ENCODE measurements around the gene MRC2.

Gene MRC2

GRCh38 chr17:62665599-62665998 lies 38.1 kb downstream of the MRC2 start:
- no peak for DNase-seq

- no peak for DNase-seq
These were observed 38.8 kb downstream of the MRC2 start for GRCh38 chr17:62666061-62666800.

GRCh38 chr17:62666801-62667591 lies 39.5 kb downstream of the MRC2 start:
- DNase-seq, result no peak

DNA sequence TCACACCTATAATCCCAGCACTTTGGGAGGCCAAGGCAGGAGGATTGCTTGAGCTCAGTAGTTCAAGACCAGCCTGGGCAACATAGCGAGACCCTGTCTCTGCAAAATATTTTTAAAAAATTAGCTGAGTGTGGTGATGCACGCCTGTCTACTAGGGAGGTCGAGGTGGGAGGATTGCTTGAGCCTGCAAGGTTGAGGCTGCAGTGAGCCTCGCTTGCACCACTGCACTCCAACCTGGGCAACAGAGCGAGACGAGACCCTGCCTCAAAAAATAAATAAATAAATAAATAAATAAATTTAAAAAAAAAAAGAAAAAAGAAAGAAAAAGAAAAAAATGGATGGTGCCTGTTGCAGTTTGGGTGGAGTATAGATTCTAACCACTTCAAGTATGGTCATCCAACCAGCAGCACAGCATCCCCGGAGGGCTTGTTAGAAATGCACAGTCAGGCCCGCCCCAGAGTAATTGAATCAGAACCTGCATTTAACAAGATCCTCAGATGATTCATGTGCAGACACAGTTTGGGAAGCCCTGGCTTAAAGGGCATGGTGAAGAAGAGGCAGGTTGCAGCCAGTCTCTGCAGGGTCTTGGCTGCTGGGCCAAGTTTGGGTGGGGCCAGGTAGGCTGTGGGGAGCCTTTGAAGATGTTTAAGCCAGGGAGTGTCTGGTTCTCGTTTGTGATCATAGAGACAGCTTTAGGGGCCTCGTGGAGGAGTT lies 40.8 kb downstream of the MRC2 start:
- no peak for DNase-seq

GRCh38 chr17:62670202-62670821 lies 42.8 kb downstream of the MRC2 start:
- DNase-seq, result no peak

- DNase-seq, result no peak
These were observed 44.1 kb downstream of the MRC2 start for GRCh38 chr17:62671553-62671952.

DNA sequence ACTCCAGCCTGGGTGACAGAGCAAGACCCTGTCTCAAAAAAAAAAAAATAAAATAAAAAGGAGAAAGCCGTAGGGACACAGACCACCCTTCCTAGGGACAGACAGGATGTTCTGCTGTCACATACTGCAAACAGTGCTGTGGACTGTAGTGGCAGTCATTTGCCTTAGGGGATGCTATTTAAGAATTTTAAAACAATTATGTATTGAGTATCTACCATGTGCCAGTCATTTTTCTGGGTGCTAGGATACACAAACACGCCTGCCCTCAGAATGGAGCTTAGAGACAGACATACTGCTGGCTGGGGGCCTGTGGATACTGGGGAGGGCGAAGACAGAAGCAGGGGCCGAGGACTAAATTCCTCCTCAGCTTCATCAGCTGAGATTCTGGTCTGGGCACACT lies 45.5 kb downstream of the MRC2 start:
- no peak for DNase-seq

DNA sequence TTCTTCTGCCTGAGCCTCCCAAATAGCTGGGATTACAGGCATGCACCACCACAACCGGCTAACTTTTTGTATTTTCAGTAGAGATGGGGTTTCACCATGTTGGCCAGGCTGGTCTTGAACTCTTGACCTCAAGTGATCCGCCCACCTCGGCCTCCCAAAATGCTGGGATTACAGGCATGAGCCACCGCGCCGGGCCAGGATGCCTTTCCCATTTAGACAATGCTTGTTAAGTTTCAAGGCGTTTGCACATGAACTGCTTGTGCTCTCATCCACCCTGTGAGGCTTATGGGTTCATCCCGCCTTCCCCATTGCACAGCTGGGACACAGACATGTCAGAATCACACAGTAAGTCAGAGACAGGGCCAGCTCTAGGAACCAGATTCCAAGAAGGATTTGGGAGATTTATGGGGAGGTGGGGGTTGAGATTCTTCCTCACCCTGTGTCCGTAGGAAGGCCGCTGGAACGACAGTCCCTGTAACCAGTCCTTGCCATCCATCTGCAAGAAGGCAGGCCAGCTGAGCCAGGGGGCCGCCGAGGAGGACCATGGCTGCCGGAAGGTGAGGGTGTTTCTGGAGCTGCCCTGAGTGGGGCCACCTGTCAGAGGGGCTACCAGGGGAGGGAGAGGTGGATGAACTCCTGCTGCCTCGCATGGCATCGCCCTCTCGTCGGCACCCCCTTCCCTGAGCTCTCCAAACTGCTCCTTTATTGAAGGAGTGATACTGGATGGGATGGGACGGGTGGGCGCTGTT lies 46.3 kb downstream of the MRC2 start:
- DNase-seq, result no peak

DNA sequence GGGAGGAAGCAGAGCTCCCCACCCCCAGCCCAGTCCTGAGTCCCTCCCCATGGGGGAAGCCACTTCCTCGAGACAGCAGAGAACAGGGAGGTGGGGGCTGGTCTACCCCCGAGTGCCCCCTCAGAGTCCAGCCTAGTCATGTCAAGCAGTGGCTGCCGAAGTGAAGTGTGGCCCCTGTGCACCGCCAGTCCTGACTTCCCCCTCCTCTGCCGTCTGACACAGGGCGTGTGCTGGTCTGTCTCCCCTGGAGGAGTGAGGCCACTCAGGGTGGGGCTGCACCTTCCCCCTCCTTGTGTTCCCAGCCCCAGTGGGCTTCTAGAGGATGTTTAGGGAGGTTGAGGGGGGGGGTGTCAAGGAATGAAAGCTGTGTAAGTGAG lies 46.9 kb downstream of the MRC2 start:
- no peak for DNase-seq

DNA sequence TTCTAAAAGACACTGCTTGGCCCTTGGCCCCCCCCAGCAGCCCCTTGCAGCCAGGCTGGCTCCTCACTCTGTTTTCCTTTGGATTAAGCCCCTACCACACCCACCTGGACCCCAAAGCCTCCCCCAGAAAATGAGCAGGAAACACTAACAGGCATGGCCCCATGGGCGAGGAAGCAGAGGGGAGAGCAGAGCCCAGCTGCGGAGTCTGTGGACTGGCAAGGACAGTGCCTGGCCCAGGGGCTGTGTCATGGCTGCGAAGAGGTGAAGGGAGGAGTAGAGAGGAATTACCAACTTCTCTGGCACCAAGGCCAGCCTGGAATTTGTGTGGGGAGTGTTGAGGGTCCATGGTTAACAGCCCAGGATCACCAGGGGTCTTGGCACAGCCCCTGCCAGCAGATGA lies 47.4 kb downstream of the MRC2 start:
- no peak for DNase-seq

DNA sequence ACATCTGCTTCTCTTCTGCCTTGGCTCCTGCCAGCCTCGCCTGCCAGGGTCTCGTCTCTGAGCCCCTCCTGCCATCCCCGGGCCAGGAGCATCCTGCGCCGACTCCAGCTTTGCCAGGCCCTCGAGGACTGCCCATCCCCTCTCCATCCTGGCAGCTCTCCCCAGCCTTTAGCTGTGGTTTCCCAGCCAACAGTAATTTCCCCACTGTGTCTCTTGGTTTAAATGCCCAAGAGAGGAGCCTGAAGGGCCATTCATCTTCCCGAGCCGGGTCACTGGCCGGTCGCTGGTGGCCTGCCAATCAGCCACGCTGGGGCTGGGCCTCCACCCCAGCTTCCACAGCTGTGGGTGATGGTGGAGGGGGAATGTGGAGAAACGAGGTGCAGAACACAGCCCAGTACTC lies 47.8 kb downstream of the MRC2 start:
- DNase-seq, result no peak

DNA sequence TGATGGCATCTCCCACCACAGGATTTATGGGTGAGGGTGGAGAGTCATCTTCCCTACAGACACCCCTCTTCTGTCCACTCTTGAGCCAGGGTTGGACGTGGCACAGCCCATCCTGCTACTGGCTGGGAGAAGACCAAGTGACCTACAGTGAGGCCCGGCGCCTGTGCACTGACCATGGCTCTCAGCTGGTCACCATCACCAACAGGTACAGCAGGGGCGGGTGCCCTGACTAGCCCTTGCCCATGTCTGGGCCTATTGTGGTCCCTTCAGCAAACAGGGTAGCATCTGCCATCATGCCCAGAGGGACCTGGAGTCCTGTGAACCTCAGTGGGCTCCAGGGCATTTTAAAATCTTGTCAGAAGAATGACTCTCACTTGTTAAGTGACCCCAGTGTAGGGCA lies 48.2 kb downstream of the MRC2 start:
- no peak for DNase-seq

DNA sequence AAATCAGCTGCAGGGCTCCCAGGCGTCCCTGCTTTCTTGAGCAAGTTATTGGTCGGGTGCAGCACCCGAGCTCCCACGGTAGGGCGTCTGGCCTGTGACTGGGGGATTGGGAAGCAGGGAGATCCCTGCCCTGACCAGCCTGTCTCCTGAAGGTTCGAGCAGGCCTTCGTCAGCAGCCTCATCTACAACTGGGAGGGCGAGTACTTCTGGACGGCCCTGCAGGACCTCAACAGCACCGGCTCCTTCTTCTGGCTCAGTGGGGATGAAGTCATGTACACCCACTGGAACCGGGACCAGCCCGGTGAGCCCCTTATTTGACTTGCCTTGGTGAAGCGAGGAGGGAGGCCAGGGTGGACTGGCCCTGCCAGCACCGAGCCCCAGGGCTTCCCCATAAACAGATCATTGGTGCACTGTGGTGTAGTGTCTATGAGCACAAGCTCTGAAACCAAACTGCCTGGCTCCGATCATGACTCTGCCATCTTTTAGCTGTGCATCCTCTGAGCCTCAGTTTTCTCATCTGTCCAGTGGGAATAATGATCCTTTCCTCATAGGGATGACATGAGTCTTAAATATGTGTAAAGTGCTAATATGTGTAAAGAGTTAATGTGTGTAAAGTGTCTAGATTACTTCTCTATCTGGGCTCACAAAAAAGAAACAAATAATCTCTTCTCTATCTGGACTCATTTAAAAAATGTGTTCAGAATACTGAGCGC lies 48.9 kb downstream of the MRC2 start:
- no peak for DNase-seq

DNA sequence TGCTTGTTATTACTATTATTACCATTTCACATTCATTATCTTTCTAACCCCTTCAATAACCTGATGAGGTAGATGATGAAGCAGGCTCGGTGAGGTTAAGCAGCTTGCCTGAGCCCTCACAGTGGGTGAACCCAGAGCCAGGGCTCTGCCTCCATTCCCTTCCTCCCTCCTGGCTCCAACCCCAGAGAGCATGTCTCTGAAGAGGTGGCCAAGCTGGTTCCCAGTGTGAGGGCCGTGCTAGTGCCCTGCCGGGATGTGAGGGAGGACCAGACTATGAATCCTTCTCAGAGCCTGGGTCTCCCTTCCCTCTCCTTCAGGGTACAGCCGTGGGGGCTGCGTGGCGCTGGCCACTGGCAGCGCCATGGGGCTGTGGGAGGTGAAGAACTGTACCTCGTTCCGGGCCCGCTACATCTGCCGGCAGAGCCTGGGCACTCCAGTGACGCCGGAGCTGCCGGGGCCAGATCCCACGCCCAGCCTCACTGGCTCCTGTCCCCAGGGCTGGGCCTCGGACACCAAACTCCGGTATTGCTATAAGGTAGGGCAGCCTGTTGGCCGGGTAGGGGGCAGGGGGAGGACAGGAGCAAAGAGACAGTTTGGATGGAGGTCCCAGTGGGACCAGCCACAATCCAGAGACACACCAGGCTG lies 49.6 kb downstream of the MRC2 start:
- DNase-seq, result no peak

DNA sequence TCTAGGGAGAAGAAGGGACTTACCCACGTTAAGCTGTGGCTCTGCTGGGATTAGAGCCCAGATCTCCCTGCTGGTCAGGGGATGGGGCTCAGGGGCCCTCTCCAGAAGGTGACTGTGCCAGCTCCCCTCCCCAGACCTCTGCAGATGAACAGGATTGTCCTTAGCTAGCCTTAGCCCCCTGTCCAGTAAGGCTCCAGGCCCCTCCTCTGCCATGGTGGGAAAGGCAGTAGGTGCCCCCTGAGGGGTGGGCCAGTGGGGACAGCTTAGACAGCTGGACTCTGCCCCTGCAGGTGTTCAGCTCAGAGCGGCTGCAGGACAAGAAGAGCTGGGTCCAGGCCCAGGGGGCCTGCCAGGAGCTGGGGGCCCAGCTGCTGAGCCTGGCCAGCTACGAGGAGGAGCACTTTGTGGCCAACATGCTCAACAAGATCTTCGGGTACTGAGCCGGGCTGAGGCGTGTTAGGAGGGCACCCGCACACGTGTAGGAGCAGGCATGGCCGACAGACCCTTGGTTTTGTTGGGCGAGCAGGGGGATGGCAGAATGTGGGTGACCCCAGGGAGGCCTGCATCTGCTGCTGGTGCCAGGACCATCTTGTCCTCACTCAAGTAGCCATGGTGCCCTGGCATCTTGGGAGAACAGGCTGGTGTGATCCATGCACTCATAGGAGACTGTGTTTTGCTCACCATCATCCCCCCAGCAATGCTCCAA lies 50.9 kb downstream of the MRC2 start:
- no peak for DNase-seq

- DNase-seq, result no peak
These were observed 52.5 kb downstream of the MRC2 start for GRCh38 chr17:62679866-62680377.

DNA sequence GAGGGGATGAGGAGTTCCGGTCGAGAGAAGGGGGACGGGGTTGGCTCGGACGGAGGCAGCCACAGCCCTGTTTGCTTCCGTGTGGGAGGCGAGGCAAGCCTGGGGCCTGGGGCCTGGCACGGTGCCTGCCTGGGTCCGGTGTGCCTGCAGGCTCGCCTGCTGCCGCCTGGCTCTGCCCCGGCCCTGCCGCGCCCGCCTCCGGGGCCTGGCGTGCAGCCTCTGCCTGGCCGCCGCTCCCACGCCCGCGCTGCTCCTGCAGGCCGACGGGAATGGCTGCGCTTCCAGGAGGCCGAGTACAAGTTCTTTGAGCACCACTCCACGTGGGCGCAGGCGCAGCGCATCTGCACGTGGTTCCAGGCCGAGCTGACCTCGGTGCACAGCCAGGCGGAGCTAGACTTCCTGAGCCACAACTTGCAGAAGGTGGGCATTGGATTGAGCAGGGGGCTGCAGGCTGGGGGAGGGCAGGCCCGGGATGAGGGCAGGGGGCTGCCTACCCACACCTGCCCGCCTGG lies 53.1 kb downstream of the MRC2 start:
- no peak for DNase-seq

DNA sequence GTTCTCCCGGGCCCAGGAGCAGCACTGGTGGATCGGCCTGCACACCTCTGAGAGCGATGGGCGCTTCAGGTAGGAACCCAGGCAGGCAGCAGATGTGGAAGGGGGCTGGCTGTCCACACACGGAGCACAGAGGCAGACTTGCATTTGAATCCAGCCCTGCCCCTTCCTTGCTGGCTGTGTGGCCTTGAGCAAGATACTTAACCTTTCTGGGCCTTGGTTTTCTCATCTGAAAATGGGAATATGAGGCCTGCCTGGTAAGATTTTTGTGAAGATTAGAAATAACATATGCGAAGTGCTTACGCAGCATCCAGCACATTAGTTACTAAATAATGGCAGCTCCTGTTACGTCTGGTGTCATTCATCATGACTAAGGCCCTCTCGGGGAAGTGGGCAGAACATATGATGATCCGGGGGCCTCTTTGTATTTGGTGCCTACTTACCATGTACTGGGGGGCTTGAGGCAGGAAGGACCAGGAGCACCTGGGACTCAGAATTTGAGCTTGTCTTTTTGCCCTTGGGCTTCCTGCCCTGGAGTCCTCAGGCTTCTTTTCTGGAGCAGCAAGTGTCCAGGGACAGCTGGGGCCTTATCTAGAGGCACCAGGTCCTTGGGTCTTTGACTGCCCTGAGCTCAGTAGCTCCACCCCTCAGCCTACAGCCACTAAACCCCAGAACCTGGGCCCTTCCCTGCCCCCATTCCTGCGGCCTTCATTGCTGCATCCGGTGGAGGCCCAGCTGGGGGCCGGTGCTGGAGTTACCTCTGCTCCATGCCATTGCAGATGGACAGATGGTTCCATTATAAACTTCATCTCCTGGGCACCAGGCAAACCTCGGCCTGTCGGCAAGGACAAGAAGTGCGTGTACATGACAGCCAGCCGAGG lies 53.8 kb downstream of the MRC2 start:
- no peak for DNase-seq

GRCh38 chr17:62681939-62682381 lies 54.5 kb downstream of the MRC2 start:
- no peak for DNase-seq

All from activated effector memory CD4-positive, alpha-beta T cell treated with Interleukin-2 at 50 U/mL for 16 hours (primary cell).